HG02610 (cell line): Measurements from ENCODE around the gene PLOD2.

ENCODE experiments used
- ATAC-seq: cut with Tn5 transposase; IDR thresholded peaks from one replicate; pipeline ENCODE4 v1.9.1; 2021; ENCODE audit warnings: mild to moderate bottlenecking, moderate library complexity; ENCODE audit not compliant: unreplicated experiment

Gene PLOD2

GRCh38 chr3:146052056-146052790 is 108.8 kb downstream of the PLOD2 start:
- no peak for ATAC-seq

GRCh38 chr3:146050691-146051090 is 110.3 kb downstream of the PLOD2 start:
- no peak for ATAC-seq

- ATAC-seq, result no peak
Observed at GRCh38 chr3:146047485-146047884, 113.5 kb downstream of the PLOD2 start.

GRCh38 chr3:146044046-146044445 is 116.9 kb downstream of the PLOD2 start:
- no peak for ATAC-seq

- no peak for ATAC-seq
Observed at GRCh38 chr3:146040630-146041029, 120.4 kb downstream of the PLOD2 start.

GRCh38 chr3:146037697-146038096 is 123.3 kb downstream of the PLOD2 start:
- no peak for ATAC-seq

- ATAC-seq, result no peak
Observed at GRCh38 chr3:146036281-146036680, 124.7 kb downstream of the PLOD2 start.

- ATAC-seq, result no peak
Observed at GRCh38 chr3:146035366-146035765, 125.6 kb downstream of the PLOD2 start.

GRCh38 chr3:146033950-146034349 is 127.0 kb downstream of the PLOD2 start:
- ATAC-seq, result no peak

- ATAC-seq, result no peak
Observed at GRCh38 chr3:146026547-146026946, 134.4 kb downstream of the PLOD2 start.

GRCh38 chr3:146024260-146024659 is 136.7 kb downstream of the PLOD2 start:
- no peak for ATAC-seq

- no peak for ATAC-seq
Observed at GRCh38 chr3:146020969-146021368, 140.0 kb downstream of the PLOD2 start.

- no peak for ATAC-seq
Observed at GRCh38 chr3:146019508-146019907, 141.5 kb downstream of the PLOD2 start.
